A673 (cell line): ENCODE data around the gene FREY1. TPM values are rescaled to one million over a fixed set of nuclear protein-coding genes. Genes with fewer than 3 reads are reported as not detected.
A peak's percentile ranks its signal among the peaks of the same experiment; 100 is the strongest.

Experiments used
- Bru-seq: library from RNA; stranded (reverse); fragments of 400-500 nt; gene quantifications from one replicate; lab custom pipeline; 2021; lab: Mats Ljungman, UMichigan
- BruChase-seq, 2 experiments: library from RNA; stranded (reverse); fragments of 400-500 nt; gene quantifications; one replicate each; lab custom pipeline; 2021; lab: Mats Ljungman, UMichigan
- BruUV-seq: library from RNA; stranded (reverse); fragments of 400-500 nt; replicated peaks from 2 replicates; lab custom pipeline; 2021; lab: Mats Ljungman, UMichigan
- CTCF ChIA-PET: fragments of 300-600 bp; sonication (Branson Sonifier 250); formaldehyde crosslinking; loops from one replicate; lab custom pipeline; 2022; ENCODE audit warnings: antibody characterized with exemption; lab: Charles Lee
- POLR2A ChIA-PET: fragments of 300-600 bp; sonication (Branson Sonifier 250); formaldehyde crosslinking; loops from one replicate; lab custom pipeline; 2022; ENCODE audit warnings: antibody characterized with exemption; ENCODE audit not compliant: low non-redundant PET; lab: Charles Lee
- DNase-seq: peaks from one replicate; pipeline ENCODE4 v3.0.0-alpha.2; 2015; ENCODE audit warnings: low spot score
- H3K27ac ChIP-seq: fragments of 200-600 bp; sonication (generic); 2 replicates; pipeline ENCODE4 v1.5.1; 2016; ENCODE audit warnings: mixed run types, low read depth, mild to moderate bottlenecking, mixed read lengths, antibody characterized with exemption, low read length; ENCODE audit not compliant: poor library complexity, severe bottlenecking
- H3K27me3 ChIP-seq: fragments of 200-600 bp; sonication (generic); replicated peaks from 2 replicates; pipeline ENCODE4 v1.6.1; 2017; ENCODE audit warnings: mixed run types, low read depth, mild to moderate bottlenecking, mixed read lengths, antibody characterized with exemption, low read length; ENCODE audit not compliant: insufficient read depth, poor library complexity
- H3K36me3 ChIP-seq: fragments of 200-600 bp; sonication (generic); 2 replicates; pipeline ENCODE4 v1.6.1; 2016; ENCODE audit warnings: mixed run types, mild to moderate bottlenecking, mixed read lengths, antibody characterized with exemption, low read length; ENCODE audit not compliant: insufficient read depth, poor library complexity, severe bottlenecking
- H3K4me1 ChIP-seq: fragments of 200-600 bp; sonication (generic); 2 replicates; pipeline ENCODE4 v1.6.1; 2017; ENCODE audit warnings: mixed run types, mild to moderate bottlenecking, mixed read lengths, antibody characterized with exemption, low read length; ENCODE audit not compliant: insufficient read depth, poor library complexity, severe bottlenecking
- H3K4me3 ChIP-seq: fragments of 200-600 bp; sonication (generic); 2 replicates; pipeline ENCODE4 v1.5.1; 2016; ENCODE audit warnings: low read depth, mixed run types, mild to moderate bottlenecking, mixed read lengths, low read length; ENCODE audit not compliant: poor library complexity, severe bottlenecking
- H3K9me3 ChIP-seq: fragments of 200-600 bp; sonication (generic); 2 replicates; pipeline ENCODE4 v1.6.1; 2016; ENCODE audit warnings: mixed run types, low read depth, mild to moderate bottlenecking, mixed read lengths, antibody characterized with exemption, low read length; ENCODE audit not compliant: poor library complexity, severe bottlenecking
- EZH2 ChIP-seq: fragments of 200-600 bp; sonication (generic); IDR thresholded peaks from 2 replicates; pipeline ENCODE4 v1.6.1; 2017; ENCODE audit warnings: borderline replicate concordance, low read depth, mild to moderate bottlenecking, mixed read lengths, antibody characterized with exemption, low read length; ENCODE audit not compliant: poor library complexity, severe bottlenecking
- intact Hi-C: fragments of 100-400 bp; cut with micrococcal nuclease; formaldehyde crosslinking; loops from one replicate; pipeline ENCODE4 v1.10.0; 2022; ENCODE audit not compliant: unreplicated experiment
- long read RNA-seq: library from polyadenylated mRNA; stranded (forward); transcript quantifications from one replicate; pipeline ENCODE4 v2.0.0, GENCODE V29; 2022
- total RNA-seq: library from RNA; stranded (reverse); gene quantifications from 2 replicates; pipeline ENCODE4 v1.2.3, GENCODE V29; 2021
- TF ChIP-seq, protein P1 (sequence below): fragments of 300-800, 200-600 bp; sonication (generic); conservative IDR thresholded peaks from 2 replicates; pipeline ENCODE4 v1.5.1; 2017; ENCODE audit warnings: low read depth, mild to moderate bottlenecking, antibody characterized with exemption, low read length, moderate library complexity, mixed read lengths

FREY1 gene, protein sequence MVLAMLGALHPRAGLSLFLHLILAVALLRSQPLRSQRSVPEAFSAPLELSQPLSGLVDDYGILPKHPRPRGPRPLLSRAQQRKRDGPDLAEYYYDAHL
- 3.3 and 3.8 TPM in 2 replicates for total RNA-seq
- Bru-seq, nascent RNA, result percentile 44 among the genes with signal in this experiment
- percentile 53 among the genes with signal in this experiment for BruChase-seq, experiment 1, labeled RNA remaining after a 2-hour chase
- BruChase-seq, experiment 2, labeled RNA remaining after a 6-hour chase, result percentile 57 among the genes with signal in this experiment
- long read RNA-seq, partial matches to known transcripts, result 0 of 1 reads
- long read RNA-seq, other reads (novel, unspliced or antisense), result 0 of 1 reads

DNA sequence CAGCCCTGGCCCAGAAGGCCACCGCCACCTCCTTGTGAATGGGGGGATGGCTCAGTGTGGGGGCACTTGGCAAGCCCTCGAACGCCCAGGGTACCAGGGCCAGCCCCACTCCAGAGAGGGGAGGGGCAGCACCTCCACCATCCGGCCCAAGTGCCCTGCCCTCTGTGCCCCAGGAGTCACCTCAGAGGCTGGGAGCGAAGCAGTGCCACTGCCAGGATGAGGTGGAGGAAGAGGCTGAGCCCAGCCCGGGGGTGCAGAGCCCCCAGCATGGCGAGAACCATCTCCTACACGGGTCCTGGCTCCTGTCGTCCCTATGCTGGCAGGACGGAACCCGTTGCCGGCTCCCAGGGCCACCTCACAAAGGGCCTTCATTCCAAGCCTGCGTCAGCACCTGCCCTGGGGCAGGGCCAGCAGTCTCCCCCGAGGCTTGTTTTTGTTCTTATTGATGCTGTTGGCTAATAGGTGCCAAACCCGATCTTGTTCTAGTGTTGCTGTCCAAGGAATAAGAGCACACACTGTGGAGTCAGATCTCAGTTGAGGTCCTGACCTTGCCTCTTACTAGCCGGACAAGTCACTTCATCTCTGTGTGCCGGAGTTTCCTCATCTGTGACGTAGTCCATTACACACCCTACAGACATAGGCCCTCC lies at the start of gene FREY1:
FREY1 (minus strand) TSS at position 307 of the 647 bp plus-strand sequence; CDS start at position 281, 26 bp downstream.
- BruUV-seq, result no TSS peak
- intact Hi-C loops, result no loop called here

DNA sequence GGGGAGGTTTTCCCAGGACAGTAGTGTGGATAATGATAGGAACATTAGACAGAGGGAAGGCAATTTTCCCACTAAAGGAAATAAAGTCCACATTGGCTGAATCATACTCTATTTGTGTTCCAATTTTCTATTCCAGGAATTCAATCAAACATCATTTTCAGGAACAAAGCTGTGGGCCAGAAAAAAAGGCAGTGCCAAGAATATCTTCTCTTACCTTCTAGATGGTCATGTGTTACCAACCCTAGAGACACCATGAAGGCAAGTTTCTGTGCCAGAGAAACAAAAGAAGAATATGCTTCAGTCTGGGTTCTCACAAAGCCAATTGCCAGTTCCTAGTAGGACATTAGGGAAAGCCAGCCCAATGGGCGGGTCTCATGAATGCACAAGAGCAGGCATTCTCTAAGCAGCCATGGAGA lies 42.9 kb upstream of the FREY1 start:
- CTCF ChIA-PET, result no interaction called here
- TF ChIP-seq EZH2, result no peak
- TF ChIP-seq, protein P1, sequence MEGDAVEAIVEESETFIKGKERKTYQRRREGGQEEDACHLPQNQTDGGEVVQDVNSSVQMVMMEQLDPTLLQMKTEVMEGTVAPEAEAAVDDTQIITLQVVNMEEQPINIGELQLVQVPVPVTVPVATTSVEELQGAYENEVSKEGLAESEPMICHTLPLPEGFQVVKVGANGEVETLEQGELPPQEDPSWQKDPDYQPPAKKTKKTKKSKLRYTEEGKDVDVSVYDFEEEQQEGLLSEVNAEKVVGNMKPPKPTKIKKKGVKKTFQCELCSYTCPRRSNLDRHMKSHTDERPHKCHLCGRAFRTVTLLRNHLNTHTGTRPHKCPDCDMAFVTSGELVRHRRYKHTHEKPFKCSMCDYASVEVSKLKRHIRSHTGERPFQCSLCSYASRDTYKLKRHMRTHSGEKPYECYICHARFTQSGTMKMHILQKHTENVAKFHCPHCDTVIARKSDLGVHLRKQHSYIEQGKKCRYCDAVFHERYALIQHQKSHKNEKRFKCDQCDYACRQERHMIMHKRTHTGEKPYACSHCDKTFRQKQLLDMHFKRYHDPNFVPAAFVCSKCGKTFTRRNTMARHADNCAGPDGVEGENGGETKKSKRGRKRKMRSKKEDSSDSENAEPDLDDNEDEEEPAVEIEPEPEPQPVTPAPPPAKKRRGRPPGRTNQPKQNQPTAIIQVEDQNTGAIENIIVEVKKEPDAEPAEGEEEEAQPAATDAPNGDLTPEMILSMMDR, result no peak
- BruUV-seq, result no TSS peak
- Histone ChIP-seq H3K27ac (no peak overlapping the region), H3K9me3 (no peaks in the 10 kb centered on the region), H3K36me3 (peaks cover 29% of the 10 kb centered on the region), H3K27me3 (no peaks in the 10 kb centered on the region), H3K4me1 (no peaks in the 10 kb centered on the region), H3K4me3 (no peak overlapping the region)
- DNase-seq, result no peak
- intact Hi-C loops, result no loop called here
- POLR2A ChIA-PET, result no interaction called here

More for the DNA sequence above, at the start of gene FREY1:
- Histone ChIP-seq H3K4me1 (no peaks in the 10 kb centered on the region), H3K9me3 (no peaks in the 10 kb centered on the region), H3K36me3 (no peaks in the 10 kb centered on the region), H3K4me3 (no peak within 1 kb of the TSS), H3K27me3 (no peaks in the 10 kb centered on the region), H3K27ac (peak within 1 kb of the TSS; percentile 0)
- ChIA-PET CTCF (no interaction called here), POLR2A (no interaction called here)
- no peak for TF ChIP-seq EZH2
- TF ChIP-seq, protein P1, result no peak
- no peak for DNase-seq

DNA sequence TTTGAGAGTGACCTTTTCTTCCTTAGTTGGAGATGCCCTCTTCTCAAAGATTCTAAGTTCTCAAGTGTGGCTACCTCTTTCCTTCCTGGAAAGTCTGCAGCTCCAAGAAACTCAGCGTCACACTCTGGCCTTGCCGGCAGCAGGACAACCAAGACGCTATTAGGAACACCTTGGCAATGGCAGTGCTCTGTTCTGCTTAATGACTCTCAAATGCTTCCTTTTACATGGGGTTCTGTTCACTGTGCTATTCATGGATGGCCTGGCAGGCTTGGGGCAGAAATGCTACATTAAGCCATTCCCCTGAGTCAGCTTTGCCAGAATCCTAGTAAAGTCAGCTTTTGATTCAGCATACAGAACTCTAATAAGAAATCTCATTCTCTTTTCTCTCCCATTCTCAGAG lies 41.3 kb upstream of the FREY1 start:
- peaks cover 28% of the 10 kb centered on the region for H3K36me3 ChIP-seq
- no TSS peak for BruUV-seq
- POLR2A ChIA-PET, result no interaction called here
- TF ChIP-seq, protein P1, result no peak
- no peak for TF ChIP-seq EZH2
- H3K9me3 ChIP-seq, result no peaks in the 10 kb centered on the region
- intact Hi-C loops, result no loop called here
- H3K4me3 ChIP-seq, result no peak overlapping the region
- DNase-seq, result no peak
- no peaks in the 10 kb centered on the region for H3K27me3 ChIP-seq
- no peaks in the 10 kb centered on the region for H3K4me1 ChIP-seq
- H3K27ac ChIP-seq, result no peak overlapping the region
- CTCF ChIA-PET, result interaction anchor here (1.4 kb wide), 1 partner anchor 17 kb away, joined by 4 read pairs; no protein-coding TSS in a partner anchor
